HG02610 (cell line): ENCODE results near the gene IL12B.
"Not testable (repeated sequence)": the region's sequence is repeated elsewhere in the genome, so short reads cannot be mapped to it uniquely, and the experiment has no call there.

Experiments used
- ATAC-seq: cut with Tn5 transposase; IDR thresholded peaks from one replicate; pipeline ENCODE4 v1.9.1; 2021; ENCODE audit warnings: mild to moderate bottlenecking, moderate library complexity; ENCODE audit not compliant: unreplicated experiment

Gene IL12B

GRCh38 chr5:159330131-159330800, at the start of gene IL12B:
Gene IL12B, minus strand, starts transcription at chr5:159330487. Its CDS starts 3,705 bp downstream, at chr5:159326782.
- no peak for ATAC-seq

GRCh38 chr5:159377653-159378052, 47.4 kb upstream of the IL12B start:
- ATAC-seq = no peak

GRCh38 chr5:159367866-159368265, 37.6 kb upstream of the IL12B start:
- ATAC-seq = not testable (repeated sequence)

- not testable (repeated sequence) for ATAC-seq
Measured at GRCh38 chr5:159366776-159367175, 36.5 kb upstream of the IL12B start.

GRCh38 chr5:159362220-159362619, 31.9 kb upstream of the IL12B start:
- no peak for ATAC-seq

GRCh38 chr5:159359871-159360270, 29.6 kb upstream of the IL12B start:
- not testable (repeated sequence) for ATAC-seq

GRCh38 chr5:159359408-159359807, 29.1 kb upstream of the IL12B start:
- no peak for ATAC-seq

- ATAC-seq = no peak
Measured at GRCh38 chr5:159353661-159354252, 23.5 kb upstream of the IL12B start.

GRCh38 chr5:159350644-159351043, 20.4 kb upstream of the IL12B start:
- not testable (repeated sequence) for ATAC-seq

GRCh38 chr5:159350216-159350615, 19.9 kb upstream of the IL12B start:
- ATAC-seq = not testable (repeated sequence)

- no peak for ATAC-seq
Measured at GRCh38 chr5:159345861-159346260, 15.6 kb upstream of the IL12B start.

GRCh38 chr5:159345336-159345735, 15.0 kb upstream of the IL12B start:
- ATAC-seq = no peak

GRCh38 chr5:159343295-159344094, 13.2 kb upstream of the IL12B start:
- ATAC-seq = no peak

GRCh38 chr5:159342840-159343239, 12.6 kb upstream of the IL12B start:
- no peak for ATAC-seq

GRCh38 chr5:159341906-159342310, 11.6 kb upstream of the IL12B start:
- ATAC-seq = no peak

GRCh38 chr5:159341145-159341544, 10.9 kb upstream of the IL12B start:
- no peak for ATAC-seq

GRCh38 chr5:159340511-159340910, 10.2 kb upstream of the IL12B start:
- no peak for ATAC-seq

GRCh38 chr5:159339460-159339859, 9.2 kb upstream of the IL12B start:
- ATAC-seq = no peak

- no peak for ATAC-seq
Measured at GRCh38 chr5:159338118-159338517, 7.8 kb upstream of the IL12B start.

- no peak for ATAC-seq
Measured at GRCh38 chr5:159337016-159337955, 7.0 kb upstream of the IL12B start.

GRCh38 chr5:159336586-159336985, 6.3 kb upstream of the IL12B start:
- no peak for ATAC-seq
